Astrocyte of the spinal cord (primary cell): Measurements from ENCODE around the gene SLC27A2.
"Not testable (repeated sequence)": the region's sequence is repeated elsewhere in the genome, so short reads cannot be mapped to it uniquely, and the experiment has no call there.

Experiments used
- DNase-seq: peaks from one replicate; pipeline ENCODE4 v3.0.0; 2011; ENCODE audit warnings: low read depth, low spot score
- H3K4me3 ChIP-seq: 2 replicates; pipeline ENCODE4 v1.5.1; 2011; ENCODE audit warnings: low read depth, mild to moderate bottlenecking, low read length, moderate library complexity
- in situ Hi-C: cut with HindIII; loops from 2 replicates; pipeline ENCODE4 v1.10.0; 2017; ENCODE audit warnings: low sequenced_read_pairs
- TF ChIP-seq, protein P1 (sequence below): IDR thresholded peaks from 2 replicates; pipeline ENCODE4 v1.5.1; 2012; ENCODE audit warnings: low read depth, mild to moderate bottlenecking, low read length, inconsistent platforms

The SLC27A2 gene

DNA sequence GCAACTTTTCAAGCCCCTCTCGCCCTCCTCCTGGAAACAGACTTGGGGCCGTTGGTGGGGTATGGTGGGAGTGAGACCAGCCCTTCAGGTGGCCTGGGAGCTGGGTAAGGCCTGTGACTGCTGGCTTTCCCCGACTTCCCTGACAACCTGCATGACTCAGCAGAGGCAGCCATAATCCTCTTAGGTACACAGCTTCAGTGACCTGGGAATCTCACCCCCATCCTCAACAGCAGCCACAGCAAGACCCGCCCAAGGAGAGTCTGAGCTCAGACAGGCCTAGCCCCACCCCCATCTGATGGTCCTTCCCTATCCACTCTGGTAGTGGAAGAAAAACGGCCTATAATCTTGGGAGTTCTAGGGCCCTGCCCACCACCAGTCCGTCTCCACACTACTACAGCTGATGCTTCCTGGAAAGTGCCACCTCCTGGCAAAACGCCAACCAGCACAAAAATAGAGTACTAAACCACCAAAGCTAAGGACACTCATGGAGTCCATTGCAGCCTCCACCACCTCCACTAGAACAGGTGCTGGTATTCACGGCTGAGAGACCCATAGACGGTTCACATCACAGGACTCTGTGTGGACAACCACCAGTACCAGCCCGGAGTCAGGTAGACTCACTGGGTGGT is 13.1 kb upstream of the SLC27A2 start:
- H3K4me3 ChIP-seq = no peak overlapping the region
- in situ Hi-C loops = no loop called here

DNA sequence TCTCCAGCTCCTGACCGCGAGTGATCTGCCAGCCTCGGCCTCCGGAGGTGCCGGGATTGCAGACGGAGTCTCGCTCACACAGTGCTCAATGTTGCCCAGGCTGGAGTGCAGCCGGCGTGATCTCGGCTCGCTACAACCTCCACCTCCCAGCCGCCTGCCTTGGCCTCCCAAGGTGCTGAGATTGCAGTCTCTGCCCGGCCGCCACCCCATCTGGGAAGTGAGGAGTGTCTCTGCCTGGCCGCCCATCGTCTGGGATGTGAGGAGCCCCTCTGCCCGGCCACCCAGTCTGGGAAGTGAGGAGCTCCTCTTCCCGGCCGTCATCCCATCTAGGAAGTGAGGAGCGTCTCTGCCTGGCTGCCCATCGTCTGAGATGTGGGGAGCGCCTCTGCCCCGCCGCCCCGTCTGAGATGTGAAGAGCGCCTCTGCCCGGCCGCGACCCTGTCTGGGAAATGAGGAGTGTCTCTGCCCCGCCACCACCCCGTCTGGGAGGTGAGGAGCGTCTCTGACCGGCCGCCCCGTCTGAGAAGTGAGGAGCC is 9.6 kb upstream of the SLC27A2 start:
- in situ Hi-C loops, H3K4me3 ChIP-seq, DNase-seq: not testable (repeated sequence)

More for the DNA sequence above, 13.1 kb upstream of the SLC27A2 start:
- TF ChIP-seq, protein P1, sequence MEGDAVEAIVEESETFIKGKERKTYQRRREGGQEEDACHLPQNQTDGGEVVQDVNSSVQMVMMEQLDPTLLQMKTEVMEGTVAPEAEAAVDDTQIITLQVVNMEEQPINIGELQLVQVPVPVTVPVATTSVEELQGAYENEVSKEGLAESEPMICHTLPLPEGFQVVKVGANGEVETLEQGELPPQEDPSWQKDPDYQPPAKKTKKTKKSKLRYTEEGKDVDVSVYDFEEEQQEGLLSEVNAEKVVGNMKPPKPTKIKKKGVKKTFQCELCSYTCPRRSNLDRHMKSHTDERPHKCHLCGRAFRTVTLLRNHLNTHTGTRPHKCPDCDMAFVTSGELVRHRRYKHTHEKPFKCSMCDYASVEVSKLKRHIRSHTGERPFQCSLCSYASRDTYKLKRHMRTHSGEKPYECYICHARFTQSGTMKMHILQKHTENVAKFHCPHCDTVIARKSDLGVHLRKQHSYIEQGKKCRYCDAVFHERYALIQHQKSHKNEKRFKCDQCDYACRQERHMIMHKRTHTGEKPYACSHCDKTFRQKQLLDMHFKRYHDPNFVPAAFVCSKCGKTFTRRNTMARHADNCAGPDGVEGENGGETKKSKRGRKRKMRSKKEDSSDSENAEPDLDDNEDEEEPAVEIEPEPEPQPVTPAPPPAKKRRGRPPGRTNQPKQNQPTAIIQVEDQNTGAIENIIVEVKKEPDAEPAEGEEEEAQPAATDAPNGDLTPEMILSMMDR = no peak
- no peak for DNase-seq

DNA sequence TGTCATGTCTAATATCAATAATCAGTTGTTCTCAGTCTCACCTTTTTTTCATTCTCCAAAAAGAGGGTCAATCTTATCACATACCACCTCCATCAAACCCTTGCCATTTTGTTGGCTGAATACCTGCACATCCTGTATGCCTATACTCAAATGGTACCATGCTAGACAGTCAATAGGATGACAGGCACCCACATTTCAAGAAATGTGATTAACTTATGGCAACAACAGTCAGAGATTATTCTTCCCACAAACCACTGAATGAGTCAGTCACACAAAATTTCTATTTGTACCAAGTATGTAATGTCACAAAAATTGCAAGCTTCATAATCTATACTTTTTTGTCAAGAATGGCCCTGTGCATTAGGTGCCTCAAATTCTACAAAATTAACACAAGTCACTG is 5.1 kb upstream of the SLC27A2 start:
- TF ChIP-seq, protein P1 = no peak
- H3K4me3 ChIP-seq = no peak overlapping the region
- no peak for DNase-seq
- in situ Hi-C loops = no loop called here

DNA sequence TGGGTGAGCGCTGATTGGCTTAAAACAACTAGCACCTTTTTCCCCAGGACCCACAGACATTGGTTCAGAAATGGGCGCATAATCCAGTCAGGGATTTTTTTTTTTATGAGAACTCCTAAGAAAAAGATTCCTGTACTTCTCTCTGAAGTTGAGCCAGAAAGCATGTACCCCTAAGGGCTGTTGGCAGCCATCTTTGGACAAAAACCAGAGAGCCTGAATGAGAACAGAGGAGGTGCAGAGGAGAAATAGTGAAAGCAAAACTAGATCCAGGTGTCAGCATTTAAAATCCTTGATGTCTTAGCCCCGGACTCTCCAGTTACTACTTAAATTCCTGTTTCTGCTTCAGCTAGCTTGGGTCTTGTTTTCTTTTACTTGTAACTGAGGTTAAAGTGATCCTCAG is 1.9 kb upstream of the SLC27A2 start:
- DNase-seq = no peak
- TF ChIP-seq, protein P1 = no peak
- no peak overlapping the region for H3K4me3 ChIP-seq
- in situ Hi-C loops = no loop called here

DNA sequence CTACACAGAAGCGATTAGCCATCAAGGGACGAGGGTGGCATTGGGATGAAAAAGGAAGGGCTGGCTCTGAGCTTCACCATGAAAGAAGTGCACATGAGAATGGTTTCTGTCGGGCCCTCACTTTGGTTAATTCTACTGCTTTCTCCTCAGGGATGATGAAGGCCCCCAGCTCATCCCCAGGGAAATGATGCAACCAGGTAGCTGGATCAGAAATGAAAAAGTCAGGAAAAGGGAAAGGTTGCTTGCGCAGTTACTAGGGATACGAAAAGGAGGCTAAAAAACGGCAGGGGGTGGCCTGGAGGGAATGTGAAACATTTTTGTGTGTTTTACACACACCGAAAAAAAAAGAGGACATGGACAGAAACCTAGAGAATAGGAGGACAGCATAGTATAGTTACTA is 1.4 kb upstream of the SLC27A2 start:
- TF ChIP-seq, protein P1 = no peak
- in situ Hi-C loops = no loop called here
- DNase-seq = no peak
- no peak overlapping the region for H3K4me3 ChIP-seq

DNA sequence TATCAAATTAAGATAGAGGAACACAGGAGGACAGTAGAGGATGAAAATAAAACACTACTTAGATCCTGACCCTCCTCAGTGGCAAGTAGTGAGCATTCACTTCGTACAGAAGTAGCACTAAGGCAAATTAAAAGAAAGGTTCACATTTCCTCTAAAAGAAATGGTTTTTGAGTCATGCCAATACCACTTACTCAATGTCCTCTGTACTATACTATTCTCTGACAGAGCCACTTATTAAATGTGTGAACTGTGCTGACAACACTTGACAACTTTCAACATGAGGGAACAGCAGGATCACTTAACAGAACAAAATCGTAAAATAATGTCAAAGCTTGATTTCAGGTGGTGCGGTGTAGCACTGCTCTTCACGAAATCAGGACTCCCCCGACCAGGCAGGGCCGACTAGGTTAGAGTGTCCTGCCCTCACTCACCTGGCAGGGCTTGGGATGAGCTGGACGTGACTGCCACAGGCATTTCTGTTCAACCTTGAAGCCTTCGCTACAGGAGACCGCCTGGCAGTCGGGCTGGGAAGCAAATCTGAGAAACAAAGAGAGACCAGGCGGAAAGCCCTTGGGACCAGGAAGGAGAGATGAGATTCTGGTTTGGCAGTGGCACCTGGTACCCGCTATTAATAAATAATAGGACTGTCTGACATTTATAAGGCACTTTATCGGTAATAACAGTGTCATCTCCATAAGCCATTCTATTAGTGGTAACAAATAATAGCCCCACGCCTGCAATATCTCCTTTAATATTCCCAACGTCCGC is 611 bp upstream of the SLC27A2 start:
- no peak for DNase-seq
- TF ChIP-seq, protein P1 = no peak
- in situ Hi-C loops = no loop called here
- H3K4me3 ChIP-seq = no peak overlapping the region

DNA sequence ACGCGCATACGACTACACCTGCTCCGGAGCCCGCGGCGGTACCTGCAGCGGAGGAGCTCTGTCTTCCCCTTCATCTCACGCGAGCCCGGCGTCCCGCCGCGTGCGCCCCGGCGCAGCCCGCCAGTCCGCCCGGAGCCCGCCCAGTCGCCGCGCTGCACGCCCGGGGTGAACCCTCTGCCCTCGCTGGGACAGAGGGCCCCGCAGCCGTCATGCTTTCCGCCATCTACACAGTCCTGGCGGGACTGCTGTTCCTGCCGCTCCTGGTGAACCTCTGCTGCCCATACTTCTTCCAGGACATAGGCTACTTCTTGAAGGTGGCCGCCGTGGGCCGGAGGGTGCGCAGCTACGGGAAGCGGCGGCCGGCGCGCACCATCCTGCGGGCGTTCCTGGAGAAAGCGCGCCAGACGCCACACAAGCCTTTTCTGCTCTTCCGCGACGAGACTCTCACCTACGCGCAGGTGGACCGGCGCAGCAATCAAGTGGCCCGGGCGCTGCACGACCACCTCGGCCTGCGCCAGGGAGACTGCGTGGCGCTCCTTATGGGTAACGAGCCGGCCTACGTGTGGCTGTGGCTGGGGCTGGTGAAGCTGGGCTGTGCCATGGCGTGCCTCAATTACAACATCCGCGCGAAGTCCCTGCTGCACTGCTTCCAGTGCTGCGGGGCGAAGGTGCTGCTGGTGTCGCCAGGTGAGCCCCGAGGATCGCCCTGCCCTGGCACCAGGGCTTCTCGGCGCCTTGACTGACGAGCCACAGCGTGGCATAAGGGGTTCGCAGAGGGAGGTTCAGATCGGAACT is 420 bp downstream of the SLC27A2 start:
- in situ Hi-C loops = no loop called here
- TF ChIP-seq, protein P1 = no peak
- DNase-seq = peak; percentile 34
- peak overlapping the region; percentile 31 for H3K4me3 ChIP-seq
